NCI-H446 treated with DMSO at 0.1 percent for 48 hours (cell line): ENCODE results near the gene GRID2.
"Not testable (repeated sequence)": the region's sequence is repeated elsewhere in the genome, so short reads cannot be mapped to it uniquely, and the experiment has no call there.

Source experiments
- DNase-seq: peaks from one replicate; lab custom pipeline; 2025; lab: John Stamatoyannopoulos, UW

The GRID2 gene

GRCh38 chr4:92438722-92439121 lies 135.0 kb downstream of the GRID2 start:
- DNase-seq = not testable (repeated sequence)

GRCh38 chr4:92442131-92442530 lies 138.4 kb downstream of the GRID2 start:
- not testable (repeated sequence) for DNase-seq

- not testable (repeated sequence) for DNase-seq
Measured at GRCh38 chr4:92444143-92444843, 140.5 kb downstream of the GRID2 start.

- DNase-seq = no peak
Measured at GRCh38 chr4:92445127-92445526, 141.4 kb downstream of the GRID2 start.

GRCh38 chr4:92447255-92447905 lies 143.6 kb downstream of the GRID2 start:
- DNase-seq = peak; percentile 63

- not testable (repeated sequence) for DNase-seq
Measured at GRCh38 chr4:92448176-92448575, 144.4 kb downstream of the GRID2 start.

GRCh38 chr4:92450694-92451093 lies 146.9 kb downstream of the GRID2 start:
- no peak for DNase-seq

GRCh38 chr4:92451782-92452181 lies 148.0 kb downstream of the GRID2 start:
- DNase-seq = peak; percentile 34

GRCh38 chr4:92452383-92452782 lies 148.6 kb downstream of the GRID2 start:
- DNase-seq = not testable (repeated sequence)

GRCh38 chr4:92455329-92455839 lies 151.6 kb downstream of the GRID2 start:
- no peak for DNase-seq

GRCh38 chr4:92455951-92456350 lies 152.2 kb downstream of the GRID2 start:
- no peak for DNase-seq

- no peak for DNase-seq
Measured at GRCh38 chr4:92461732-92462131, 158.0 kb downstream of the GRID2 start.

GRCh38 chr4:92477298-92477697 lies 173.5 kb downstream of the GRID2 start:
- DNase-seq = no peak

GRCh38 chr4:92483341-92483740 lies 179.6 kb downstream of the GRID2 start:
- DNase-seq = no peak

GRCh38 chr4:92488496-92488895 lies 184.7 kb downstream of the GRID2 start:
- DNase-seq = no peak

GRCh38 chr4:92497141-92497540 lies 193.4 kb downstream of the GRID2 start:
- DNase-seq = no peak

- DNase-seq = no peak
Measured at GRCh38 chr4:92501456-92501855, 197.7 kb downstream of the GRID2 start.

- no peak for DNase-seq
Measured at GRCh38 chr4:92506933-92507332, 203.2 kb downstream of the GRID2 start.

GRCh38 chr4:92514627-92515026 lies 210.9 kb downstream of the GRID2 start:
- no peak for DNase-seq

- no peak for DNase-seq
Measured at GRCh38 chr4:92516450-92516849, 212.7 kb downstream of the GRID2 start.

- DNase-seq = no peak
Measured at GRCh38 chr4:92519727-92520126, 216.0 kb downstream of the GRID2 start.

- no peak for DNase-seq
Measured at GRCh38 chr4:92520563-92520962, 216.8 kb downstream of the GRID2 start.

- no peak for DNase-seq
Measured at GRCh38 chr4:92521941-92522340, 218.2 kb downstream of the GRID2 start.
